Peyer's patch (tissue), 4 donors: ENCODE measurements around the gene CHST15. TPM values are rescaled to one million over a fixed set of nuclear protein-coding genes. Genes with fewer than 3 reads are reported as not detected.

ENCODE experiments used
- DNase-seq, 3 donors: peaks; one replicate each; pipeline ENCODE4 v3.0.0-alpha.2; 2017 to 2019
- H3K27ac ChIP-seq, 4 donors: fragments of 200-600 bp; sonication (generic); one replicate each; pipeline ENCODE4 v1.5.1; 2016 to 2019
- H3K27me3 ChIP-seq, 2 donors: fragments of 200-600 bp; sonication (generic); one replicate each; pipeline ENCODE4 v1.5.1; 2019
- H3K36me3 ChIP-seq, 3 donors: fragments of 200-600 bp; sonication (generic); one replicate each; pipeline ENCODE4 v1.5.1; 2016 to 2019
- H3K4me1 ChIP-seq, 4 donors: fragments of 200-600 bp; sonication (generic); one replicate each; pipeline ENCODE4 v1.5.1; 2016 to 2019
- H3K4me3 ChIP-seq, 4 donors: fragments of 200-600 bp; sonication (generic); 1 replicate in 3 of 4; 2 replicates in 1 of 4; pipeline ENCODE4 v1.5.1; 2016 to 2019; ENCODE audit warnings: mild to moderate bottlenecking in 1 of 4
- H3K9me3 ChIP-seq, 4 donors: fragments of 200-600 bp; sonication (generic); one replicate each; pipeline ENCODE4 v1.5.1; 2016 to 2019; ENCODE audit warnings: mild to moderate bottlenecking in 1 of 4
- CTCF ChIP-seq, 6 experiments: fragments of 450-650 bp in 4 of 6; fragments of 200-600 bp in 2 of 6; sonication (generic) in 1 of 6; IDR thresholded peaks; one replicate each; pipeline ENCODE4 v1.5.1; 2017 to 2019; ENCODE audit warnings: antibody characterized with exemption in 6 of 6, mild to moderate bottlenecking in 3 of 6, moderate library complexity in 1 of 6
- POLR2A ChIP-seq, 2 donors: fragments of 450-650 bp; IDR thresholded peaks; one replicate each; pipeline ENCODE4 v1.5.1; 2017; ENCODE audit warnings: antibody characterized with exemption in 2 of 2, mild to moderate bottlenecking in 2 of 2, moderate library complexity in 2 of 2
- total RNA-seq, 4 donors: library from RNA; depleted of rRNA; stranded (reverse); fragments of >200 nt; gene quantifications; one replicate each; pipeline ENCODE4 v1.1.0, GENCODE V29; 2016

The CHST15 gene
- total RNA-seq, 4 donors from 2014 or later = 3.9 to 55.3 (median 10.9) TPM

- no peak overlapping the region for H3K4me3 ChIP-seq
- no peak for TF ChIP-seq POLR2A (IDR thresholded peaks at IDR 0.05)
- no peak for TF ChIP-seq CTCF (IDR thresholded peaks at IDR 0.05)
- H3K27me3 ChIP-seq = no peaks in the 10 kb centered on the region
- no peak for DNase-seq
- H3K4me1 ChIP-seq = peaks cover 0 to 5% (median 0%) of the 10 kb centered on the region in 4 donors
- H3K36me3 ChIP-seq = no peaks in the 10 kb centered on the region
- H3K9me3 ChIP-seq = no peaks in the 10 kb centered on the region
- H3K27ac ChIP-seq = no peak overlapping the region
Measured at GRCh38 chr10:124122211-124122610, 28.8 kb upstream of the CHST15 start.

GRCh38 chr10:124120410-124121061 is 27.1 kb upstream of the CHST15 start:
- H3K27me3 ChIP-seq = no peaks in the 10 kb centered on the region
- H3K4me3 ChIP-seq = no peak overlapping the region
- no peaks in the 10 kb centered on the region for H3K9me3 ChIP-seq
- H3K36me3 ChIP-seq = no peaks in the 10 kb centered on the region
- peak overlapping the region in 1 of 4 donors; percentile 38 for H3K27ac ChIP-seq
- TF ChIP-seq CTCF (IDR thresholded peaks at IDR 0.05) (no peak), POLR2A (IDR thresholded peaks at IDR 0.05) (no peak)
- H3K4me1 ChIP-seq = peaks cover 0 to 5% (median 0%) of the 10 kb centered on the region in 4 donors
- DNase-seq = no peak

GRCh38 chr10:124119946-124120345 is 26.5 kb upstream of the CHST15 start:
- Histone ChIP-seq H3K9me3 (no peaks in the 10 kb centered on the region), H3K4me3 (no peak overlapping the region), H3K27ac (peak overlapping the region in 1 of 4 donors; percentile 55), H3K36me3 (no peaks in the 10 kb centered on the region), H3K4me1 (peaks cover 0 to 5% (median 0%) of the 10 kb centered on the region in 4 donors), H3K27me3 (no peaks in the 10 kb centered on the region)
- DNase-seq = peak in 2 of 3 donors; percentile 52 to 63
- TF ChIP-seq POLR2A (IDR thresholded peaks at IDR 0.05) = no peak
- TF ChIP-seq CTCF (IDR thresholded peaks at IDR 0.05) = no peak

- no peaks in the 10 kb centered on the region for H3K9me3 ChIP-seq
- no peaks in the 10 kb centered on the region for H3K27me3 ChIP-seq
- no peak overlapping the region for H3K4me3 ChIP-seq
- no peaks in the 10 kb centered on the region for H3K36me3 ChIP-seq
- H3K4me1 ChIP-seq = peaks cover 0 to 5% (median 0%) of the 10 kb centered on the region in 4 donors
- peak overlapping the region; percentile 7 to 55 (median 22) for H3K27ac ChIP-seq
- TF ChIP-seq POLR2A (IDR thresholded peaks at IDR 0.05) (no peak), CTCF (IDR thresholded peaks at IDR 0.05) (no peak)
- no peak for DNase-seq
Measured at GRCh38 chr10:124119216-124119615, 25.8 kb upstream of the CHST15 start.

GRCh38 chr10:124117833-124118232 is 24.4 kb upstream of the CHST15 start:
- Histone ChIP-seq H3K4me1 (peaks cover 0 to 5% (median 0%) of the 10 kb centered on the region in 4 donors), H3K36me3 (no peaks in the 10 kb centered on the region), H3K27me3 (no peaks in the 10 kb centered on the region), H3K9me3 (no peaks in the 10 kb centered on the region), H3K4me3 (no peak overlapping the region), H3K27ac (no peak overlapping the region)
- no peak for DNase-seq
- TF ChIP-seq CTCF (IDR thresholded peaks at IDR 0.05) = no peak

GRCh38 chr10:124117511-124117785 is 24.1 kb upstream of the CHST15 start:
- Histone ChIP-seq H3K9me3 (no peaks in the 10 kb centered on the region), H3K4me3 (no peak overlapping the region), H3K27me3 (no peaks in the 10 kb centered on the region), H3K4me1 (peaks cover 0 to 5% (median 0%) of the 10 kb centered on the region in 4 donors), H3K27ac (no peak overlapping the region), H3K36me3 (no peaks in the 10 kb centered on the region)
- DNase-seq = no peak
- no peak for TF ChIP-seq CTCF (IDR thresholded peaks at IDR 0.05)
- TF ChIP-seq POLR2A (IDR thresholded peaks at IDR 0.05) = no peak
